Measurements from ENCODE around the gene FRMD4A.
A peak's percentile ranks its signal among the peaks of the same experiment; 100 is the strongest.

Gene FRMD4A

DNA sequence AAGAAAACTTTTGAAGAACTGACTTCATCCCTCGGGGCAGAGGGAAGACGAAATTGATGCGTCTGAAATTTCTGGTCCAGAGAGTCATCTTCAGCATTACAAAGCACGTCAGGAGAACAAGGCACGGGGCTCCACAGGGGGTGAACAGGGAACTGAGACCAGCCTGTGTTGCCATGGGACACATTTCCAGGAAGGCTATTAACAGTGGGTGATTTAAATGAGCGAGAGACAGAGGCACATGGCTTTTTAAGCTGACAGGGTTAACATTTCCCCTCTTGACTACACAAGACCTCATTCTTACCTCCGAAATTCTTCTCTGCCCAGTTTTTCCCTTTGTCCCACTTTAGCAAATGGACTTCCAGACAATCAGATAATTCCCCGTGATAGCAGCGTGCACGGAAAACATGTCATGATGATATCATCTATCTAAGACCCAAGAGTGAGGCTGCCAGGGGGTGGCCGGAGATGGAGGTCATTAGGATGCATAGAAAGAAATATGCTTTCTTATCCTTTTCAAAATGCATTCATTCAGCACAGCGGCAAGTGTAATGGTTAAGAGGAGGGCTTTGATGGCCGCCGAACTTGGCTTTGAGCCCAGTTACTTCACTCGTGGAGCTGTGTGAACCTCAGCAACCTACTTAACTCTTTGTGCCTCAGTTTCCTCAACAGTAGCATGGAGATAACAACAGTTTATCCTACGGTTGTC, 496.0 kb downstream of the FRMD4A start:
- no peak overlapping the region for H3K27ac ChIP-seq (ENCODE audit: low read depth, low read length)

DNA sequence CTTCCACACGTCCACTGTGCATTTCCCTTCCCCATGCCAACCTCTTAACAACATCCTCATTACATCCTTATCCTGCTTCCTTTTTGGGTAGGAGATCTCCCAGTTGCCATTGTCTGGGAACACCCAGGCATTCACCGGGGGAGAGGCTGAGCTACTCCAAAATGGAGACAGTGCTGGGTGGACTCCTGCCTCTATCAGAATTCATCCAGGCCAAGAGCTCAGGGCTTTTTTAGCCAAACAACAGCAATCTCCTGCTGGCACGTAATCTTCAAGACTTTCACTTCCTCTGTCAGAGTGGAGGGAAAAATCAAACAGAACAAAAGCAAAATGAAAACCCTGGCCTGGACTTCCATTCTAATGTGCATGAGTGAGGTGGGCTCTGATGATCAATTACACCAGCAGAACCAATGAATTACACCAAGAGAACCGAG, 499.0 kb downstream of the FRMD4A start:
- Histone ChIP-seq H3K4me3 (ENCODE audit: low read length) (peak overlapping the region; percentile 67), H3F3A (ENCODE audit: control insufficient read depth, insufficient read depth) (peaks cover 3% of the 10 kb centered on the region; the same call in 1 of the 2 replicates), H3K36me3 (ENCODE audit: control insufficient read depth, low read length) (no peaks in the 10 kb centered on the region), H3K27me3 (ENCODE audit: control insufficient read depth, low read length) (peaks cover 2% of the 10 kb centered on the region; the same call in 1 of the 2 replicates), H3K79me2 (ENCODE audit: control insufficient read depth, low read length) (no peaks in the 10 kb centered on the region), H3K4me2 (ENCODE audit: low read length) (peak overlapping the region; percentile 83), H3K9me3 (ENCODE audit: control insufficient read depth, insufficient read depth, low read length) (no peaks in the 10 kb centered on the region), H3K4me1 (ENCODE audit: control insufficient read depth, low read length) (peaks cover 51% of the 10 kb centered on the region), H4K20me1 (ENCODE audit: control insufficient read depth, insufficient read depth, low read depth, low read length) (no peaks in the 10 kb centered on the region), H3K27ac (ENCODE audit: low read depth, low read length) (peak overlapping the region; percentile 75), H3K9me2 (replicated peaks; ENCODE audit: control insufficient read depth, low read length) (no peaks in the 10 kb centered on the region)
- TF ChIP-seq, protein P1, sequence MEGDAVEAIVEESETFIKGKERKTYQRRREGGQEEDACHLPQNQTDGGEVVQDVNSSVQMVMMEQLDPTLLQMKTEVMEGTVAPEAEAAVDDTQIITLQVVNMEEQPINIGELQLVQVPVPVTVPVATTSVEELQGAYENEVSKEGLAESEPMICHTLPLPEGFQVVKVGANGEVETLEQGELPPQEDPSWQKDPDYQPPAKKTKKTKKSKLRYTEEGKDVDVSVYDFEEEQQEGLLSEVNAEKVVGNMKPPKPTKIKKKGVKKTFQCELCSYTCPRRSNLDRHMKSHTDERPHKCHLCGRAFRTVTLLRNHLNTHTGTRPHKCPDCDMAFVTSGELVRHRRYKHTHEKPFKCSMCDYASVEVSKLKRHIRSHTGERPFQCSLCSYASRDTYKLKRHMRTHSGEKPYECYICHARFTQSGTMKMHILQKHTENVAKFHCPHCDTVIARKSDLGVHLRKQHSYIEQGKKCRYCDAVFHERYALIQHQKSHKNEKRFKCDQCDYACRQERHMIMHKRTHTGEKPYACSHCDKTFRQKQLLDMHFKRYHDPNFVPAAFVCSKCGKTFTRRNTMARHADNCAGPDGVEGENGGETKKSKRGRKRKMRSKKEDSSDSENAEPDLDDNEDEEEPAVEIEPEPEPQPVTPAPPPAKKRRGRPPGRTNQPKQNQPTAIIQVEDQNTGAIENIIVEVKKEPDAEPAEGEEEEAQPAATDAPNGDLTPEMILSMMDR (IDR thresholded peaks at IDR 0.05; ENCODE audit: low read depth, low read length, poor library complexity, severe bottlenecking) = no peak
- no peak for TF ChIP-seq EZH2phosphoT487 (IDR thresholded peaks at IDR 0.05; ENCODE audit: borderline replicate concordance, low read length)

More for the DNA sequence above, 496.0 kb downstream of the FRMD4A start:
- Histone ChIP-seq H3K4me3 (ENCODE audit: low read length) (no peak overlapping the region), H3K9me2 (replicated peaks; ENCODE audit: control insufficient read depth, low read length) (no peaks in the 10 kb centered on the region), H3K9me3 (ENCODE audit: control insufficient read depth, insufficient read depth, low read length) (no peaks in the 10 kb centered on the region), H3K36me3 (ENCODE audit: control insufficient read depth, low read length) (no peaks in the 10 kb centered on the region), H3K27me3 (ENCODE audit: control insufficient read depth, low read length) (no peaks in the 10 kb centered on the region), H3F3A (ENCODE audit: control insufficient read depth, insufficient read depth) (no peaks in the 10 kb centered on the region), H3K79me2 (ENCODE audit: control insufficient read depth, low read length) (no peaks in the 10 kb centered on the region), H3K4me2 (ENCODE audit: low read length) (no peak overlapping the region), H3K4me1 (ENCODE audit: control insufficient read depth, low read length) (peaks cover 64% of the 10 kb centered on the region), H4K20me1 (ENCODE audit: control insufficient read depth, insufficient read depth, low read depth, low read length) (no peaks in the 10 kb centered on the region)
- TF ChIP-seq EZH2phosphoT487 (IDR thresholded peaks at IDR 0.05; ENCODE audit: borderline replicate concordance, low read length) = no peak
- TF ChIP-seq, protein P1 (IDR thresholded peaks at IDR 0.05; ENCODE audit: low read depth, low read length, poor library complexity, severe bottlenecking) = no peak

DNA sequence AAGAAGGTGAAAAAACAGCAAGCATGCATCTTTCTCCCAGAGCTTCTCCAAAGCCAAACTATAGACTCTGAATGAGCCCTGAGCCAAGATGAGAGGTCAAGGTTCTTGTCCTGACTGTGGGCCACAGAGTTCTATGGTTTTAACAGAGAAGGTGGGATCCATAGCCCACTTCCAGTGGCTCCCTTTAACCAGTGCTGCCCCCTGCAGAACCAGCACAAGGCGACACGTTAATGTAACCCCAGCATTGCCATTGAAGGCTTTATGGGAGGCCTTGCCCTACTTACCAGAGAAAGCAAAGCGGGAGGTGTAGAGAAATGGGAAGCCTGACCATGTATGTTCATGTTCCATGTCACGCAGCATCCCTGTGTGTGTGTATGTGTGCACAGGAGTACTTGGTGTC, 500.3 kb downstream of the FRMD4A start:
- Histone ChIP-seq H3K9me3 (ENCODE audit: control insufficient read depth, insufficient read depth, low read length) (no peaks in the 10 kb centered on the region), H3K4me3 (ENCODE audit: low read length) (no peak overlapping the region; the same call in none of the 2 replicates), H3K4me2 (ENCODE audit: low read length) (peak overlapping the region; percentile 40), H3K27ac (ENCODE audit: low read depth, low read length) (no peak overlapping the region), H3K9me2 (replicated peaks; ENCODE audit: control insufficient read depth, low read length) (no peaks in the 10 kb centered on the region), H3K79me2 (ENCODE audit: control insufficient read depth, low read length) (no peaks in the 10 kb centered on the region), H3K36me3 (ENCODE audit: control insufficient read depth, low read length) (no peaks in the 10 kb centered on the region), H4K20me1 (ENCODE audit: control insufficient read depth, insufficient read depth, low read depth, low read length) (no peaks in the 10 kb centered on the region), H3K4me1 (ENCODE audit: control insufficient read depth, low read length) (peaks cover 51% of the 10 kb centered on the region), H3F3A (ENCODE audit: control insufficient read depth, insufficient read depth) (peaks cover 3% of the 10 kb centered on the region; the same call in 1 of the 2 replicates), H3K27me3 (ENCODE audit: control insufficient read depth, low read length) (peaks cover 12% of the 10 kb centered on the region; the same call in 1 of the 2 replicates)
- TF ChIP-seq, protein P1 (IDR thresholded peaks at IDR 0.05; ENCODE audit: low read depth, low read length, poor library complexity, severe bottlenecking) = peak; percentile 40
- no peak for TF ChIP-seq EZH2phosphoT487 (IDR thresholded peaks at IDR 0.05; ENCODE audit: borderline replicate concordance, low read length)
